ENCODE measurements around the gene RCSD1. TPM values are rescaled to one million over a fixed set of nuclear protein-coding genes. Genes with fewer than 3 reads are reported as not detected.

The RCSD1 gene
- total RNA-seq, 1 donor from 2014 or later: 39.5 TPM

- H3K4me3 Mint-ChIP-seq (ENCODE audit: unreplicated experiment): no peak overlapping the region
- DNase-seq (ENCODE audit: low spot score): no peak
- no peak for TF ChIP-seq CTCF (IDR thresholded peaks at IDR 0.05; ENCODE audit: unreplicated experiment)
- H3K4me1 Mint-ChIP-seq (ENCODE audit: unreplicated experiment): peaks cover 47% of the 10 kb centered on the region
- peaks cover 3% of the 10 kb centered on the region for H3K27me3 Mint-ChIP-seq (ENCODE audit: unreplicated experiment)
- H3K27ac Mint-ChIP-seq (ENCODE audit: unreplicated experiment): no peak overlapping the region
- H3K9me3 Mint-ChIP-seq (ENCODE audit: unreplicated experiment): no peaks in the 10 kb centered on the region
- peaks cover 4% of the 10 kb centered on the region for H3K36me3 Mint-ChIP-seq (ENCODE audit: low read depth, unreplicated experiment)
Observed at GRCh38 chr1:167681451-167682098, 51.5 kb downstream of the RCSD1 start.

- TF ChIP-seq CTCF (IDR thresholded peaks at IDR 0.05; ENCODE audit: unreplicated experiment): no peak
- peaks cover 44% of the 10 kb centered on the region for H3K4me1 Mint-ChIP-seq (ENCODE audit: unreplicated experiment)
- peaks cover 4% of the 10 kb centered on the region for H3K36me3 Mint-ChIP-seq (ENCODE audit: low read depth, unreplicated experiment)
- peak overlapping the region; percentile 91 for H3K27ac Mint-ChIP-seq (ENCODE audit: unreplicated experiment)
- no peak overlapping the region for H3K4me3 Mint-ChIP-seq (ENCODE audit: unreplicated experiment)
- no peak for DNase-seq (ENCODE audit: low spot score)
- no peaks in the 10 kb centered on the region for H3K9me3 Mint-ChIP-seq (ENCODE audit: unreplicated experiment)
- peaks cover 3% of the 10 kb centered on the region for H3K27me3 Mint-ChIP-seq (ENCODE audit: unreplicated experiment)
Observed at GRCh38 chr1:167683226-167683625, 53.2 kb downstream of the RCSD1 start.

- H3K4me1 Mint-ChIP-seq (ENCODE audit: unreplicated experiment): peaks cover 50% of the 10 kb centered on the region
- no peaks in the 10 kb centered on the region for H3K9me3 Mint-ChIP-seq (ENCODE audit: unreplicated experiment)
- peaks cover 3% of the 10 kb centered on the region for H3K27me3 Mint-ChIP-seq (ENCODE audit: unreplicated experiment)
- peaks cover 8% of the 10 kb centered on the region for H3K36me3 Mint-ChIP-seq (ENCODE audit: low read depth, unreplicated experiment)
- peak overlapping the region; percentile 91 for H3K27ac Mint-ChIP-seq (ENCODE audit: unreplicated experiment)
- no peak for TF ChIP-seq CTCF (IDR thresholded peaks at IDR 0.05; ENCODE audit: unreplicated experiment)
- H3K4me3 Mint-ChIP-seq (ENCODE audit: unreplicated experiment): peak overlapping the region; percentile 53
- DNase-seq (ENCODE audit: low spot score): peak; percentile 43
Observed at GRCh38 chr1:167683641-167684502, 53.8 kb downstream of the RCSD1 start.

GRCh38 chr1:167685844-167686243 is 55.8 kb downstream of the RCSD1 start:
- peaks cover 17% of the 10 kb centered on the region for H3K36me3 Mint-ChIP-seq (ENCODE audit: low read depth, unreplicated experiment)
- H3K4me3 Mint-ChIP-seq (ENCODE audit: unreplicated experiment): no peak overlapping the region
- peaks cover 2% of the 10 kb centered on the region for H3K27me3 Mint-ChIP-seq (ENCODE audit: unreplicated experiment)
- H3K9me3 Mint-ChIP-seq (ENCODE audit: unreplicated experiment): no peaks in the 10 kb centered on the region
- no peak overlapping the region for H3K27ac Mint-ChIP-seq (ENCODE audit: unreplicated experiment)
- H3K4me1 Mint-ChIP-seq (ENCODE audit: unreplicated experiment): peaks cover 53% of the 10 kb centered on the region
- DNase-seq (ENCODE audit: low spot score): no peak
- no peak for TF ChIP-seq CTCF (IDR thresholded peaks at IDR 0.05; ENCODE audit: unreplicated experiment)

Data from endothelial cell (in vitro differentiated cells).